Measurements from ENCODE around the gene ARL2BP. TPM values are rescaled to one million over a fixed set of nuclear protein-coding genes. Genes with fewer than 3 reads are reported as not detected.

ARL2BP gene
- total and polyA plus RNA-seq, 4 donors = 13.4 to 33.6 (median 19.2) TPM

DNA sequence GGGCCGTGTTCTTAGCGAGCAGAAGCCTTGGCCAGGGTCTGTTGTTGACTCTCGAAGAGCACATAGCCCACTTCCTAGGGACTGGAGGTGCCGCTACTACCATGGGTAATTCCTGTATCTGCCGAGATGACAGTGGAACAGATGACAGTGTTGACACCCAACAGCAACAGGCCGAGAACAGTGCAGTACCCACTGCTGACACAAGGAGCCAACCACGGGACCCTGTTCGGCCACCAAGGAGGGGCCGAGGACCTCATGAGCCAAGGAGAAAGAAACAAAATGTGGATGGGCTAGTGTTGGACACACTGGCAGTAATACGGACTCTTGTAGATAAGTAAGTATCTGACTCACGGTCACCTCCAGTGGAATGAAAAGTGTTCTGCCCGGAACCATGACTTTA lies 40.4 kb upstream of the ARL2BP start:
- H3K36me3 ChIP-seq (ENCODE audit: control insufficient read depth in 4 of 4, insufficient read depth in 3 of 4, low read depth in 1 of 4, low read length in 3 of 4) = peaks cover 7 to 35% (median 30%) of the 10 kb centered on the region in 4 donors
- H3K4me1 ChIP-seq (ENCODE audit: control insufficient read depth in 4 of 4, insufficient read depth in 4 of 4, low read length in 3 of 4) = no peaks in the 10 kb centered on the region
- no peak overlapping the region for H3K9ac ChIP-seq (ENCODE audit: low read depth in 1 of 2, low read length in 2 of 2)
- no peak for DNase-seq (ENCODE audit: low spot score)
- no peaks in the 10 kb centered on the region for H3K9me3 ChIP-seq (ENCODE audit: control insufficient read depth in 4 of 4, low read length in 3 of 4)
- 97% methylated on average over 12 of the region's 12 CpGs for WGBS
- H3K27ac ChIP-seq (ENCODE audit: low read depth in 1 of 2, low read length in 2 of 2) = no peak overlapping the region
- TF ChIP-seq, protein P1, sequence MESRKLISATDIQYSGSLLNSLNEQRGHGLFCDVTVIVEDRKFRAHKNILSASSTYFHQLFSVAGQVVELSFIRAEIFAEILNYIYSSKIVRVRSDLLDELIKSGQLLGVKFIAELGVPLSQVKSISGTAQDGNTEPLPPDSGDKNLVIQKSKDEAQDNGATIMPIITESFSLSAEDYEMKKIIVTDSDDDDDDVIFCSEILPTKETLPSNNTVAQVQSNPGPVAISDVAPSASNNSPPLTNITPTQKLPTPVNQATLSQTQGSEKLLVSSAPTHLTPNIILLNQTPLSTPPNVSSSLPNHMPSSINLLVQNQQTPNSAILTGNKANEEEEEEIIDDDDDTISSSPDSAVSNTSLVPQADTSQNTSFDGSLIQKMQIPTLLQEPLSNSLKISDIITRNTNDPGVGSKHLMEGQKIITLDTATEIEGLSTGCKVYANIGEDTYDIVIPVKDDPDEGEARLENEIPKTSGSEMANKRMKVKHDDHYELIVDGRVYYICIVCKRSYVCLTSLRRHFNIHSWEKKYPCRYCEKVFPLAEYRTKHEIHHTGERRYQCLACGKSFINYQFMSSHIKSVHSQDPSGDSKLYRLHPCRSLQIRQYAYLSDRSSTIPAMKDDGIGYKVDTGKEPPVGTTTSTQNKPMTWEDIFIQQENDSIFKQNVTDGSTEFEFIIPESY (IDR thresholded peaks at IDR 0.05) = no peak
- no peak for TF ChIP-seq HNF4G (IDR thresholded peaks at IDR 0.05)
- TF ChIP-seq FOXA1 (IDR thresholded peaks at IDR 0.05) = no peak
- TF ChIP-seq NR2F2 (IDR thresholded peaks at IDR 0.05) = no peak
- no peak for TF ChIP-seq RXRA (IDR thresholded peaks at IDR 0.05)
- TF ChIP-seq TAF1 (conservative IDR thresholded peaks at IDR 0.05) = no peak
- no peak for TF ChIP-seq JUND (IDR thresholded peaks at IDR 0.05)
- TF ChIP-seq, protein P2, sequence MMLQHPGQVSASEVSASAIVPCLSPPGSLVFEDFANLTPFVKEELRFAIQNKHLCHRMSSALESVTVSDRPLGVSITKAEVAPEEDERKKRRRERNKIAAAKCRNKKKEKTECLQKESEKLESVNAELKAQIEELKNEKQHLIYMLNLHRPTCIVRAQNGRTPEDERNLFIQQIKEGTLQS (IDR thresholded peaks at IDR 0.05) = no peak
- TF ChIP-seq, protein P3, sequence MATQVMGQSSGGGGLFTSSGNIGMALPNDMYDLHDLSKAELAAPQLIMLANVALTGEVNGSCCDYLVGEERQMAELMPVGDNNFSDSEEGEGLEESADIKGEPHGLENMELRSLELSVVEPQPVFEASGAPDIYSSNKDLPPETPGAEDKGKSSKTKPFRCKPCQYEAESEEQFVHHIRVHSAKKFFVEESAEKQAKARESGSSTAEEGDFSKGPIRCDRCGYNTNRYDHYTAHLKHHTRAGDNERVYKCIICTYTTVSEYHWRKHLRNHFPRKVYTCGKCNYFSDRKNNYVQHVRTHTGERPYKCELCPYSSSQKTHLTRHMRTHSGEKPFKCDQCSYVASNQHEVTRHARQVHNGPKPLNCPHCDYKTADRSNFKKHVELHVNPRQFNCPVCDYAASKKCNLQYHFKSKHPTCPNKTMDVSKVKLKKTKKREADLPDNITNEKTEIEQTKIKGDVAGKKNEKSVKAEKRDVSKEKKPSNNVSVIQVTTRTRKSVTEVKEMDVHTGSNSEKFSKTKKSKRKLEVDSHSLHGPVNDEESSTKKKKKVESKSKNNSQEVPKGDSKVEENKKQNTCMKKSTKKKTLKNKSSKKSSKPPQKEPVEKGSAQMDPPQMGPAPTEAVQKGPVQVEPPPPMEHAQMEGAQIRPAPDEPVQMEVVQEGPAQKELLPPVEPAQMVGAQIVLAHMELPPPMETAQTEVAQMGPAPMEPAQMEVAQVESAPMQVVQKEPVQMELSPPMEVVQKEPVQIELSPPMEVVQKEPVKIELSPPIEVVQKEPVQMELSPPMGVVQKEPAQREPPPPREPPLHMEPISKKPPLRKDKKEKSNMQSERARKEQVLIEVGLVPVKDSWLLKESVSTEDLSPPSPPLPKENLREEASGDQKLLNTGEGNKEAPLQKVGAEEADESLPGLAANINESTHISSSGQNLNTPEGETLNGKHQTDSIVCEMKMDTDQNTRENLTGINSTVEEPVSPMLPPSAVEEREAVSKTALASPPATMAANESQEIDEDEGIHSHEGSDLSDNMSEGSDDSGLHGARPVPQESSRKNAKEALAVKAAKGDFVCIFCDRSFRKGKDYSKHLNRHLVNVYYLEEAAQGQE (IDR thresholded peaks at IDR 0.05) = no peak
- TF ChIP-seq EGR1 (IDR thresholded peaks at IDR 0.05; ENCODE audit: low read depth in 2 of 2) = no peak
- no peak for TF ChIP-seq FOXA2 (IDR thresholded peaks at IDR 0.05)
- no peak for TF ChIP-seq RAD21 (IDR thresholded peaks at IDR 0.05)
- TF ChIP-seq YY1 (IDR thresholded peaks at IDR 0.05) = no peak
- no peak for TF ChIP-seq GABPA (IDR thresholded peaks at IDR 0.05 in 1 of 2, conservative IDR thresholded peaks at IDR 0.05 in 1 of 2)
- TF ChIP-seq, protein P4, sequence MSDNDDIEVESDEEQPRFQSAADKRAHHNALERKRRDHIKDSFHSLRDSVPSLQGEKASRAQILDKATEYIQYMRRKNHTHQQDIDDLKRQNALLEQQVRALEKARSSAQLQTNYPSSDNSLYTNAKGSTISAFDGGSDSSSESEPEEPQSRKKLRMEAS (IDR thresholded peaks at IDR 0.05) = no peak
- no peak for TF ChIP-seq HNF4A (conservative IDR thresholded peaks at IDR 0.05)
- TF ChIP-seq SP1 (IDR thresholded peaks at IDR 0.05) = no peak
- TF ChIP-seq, protein P5, sequence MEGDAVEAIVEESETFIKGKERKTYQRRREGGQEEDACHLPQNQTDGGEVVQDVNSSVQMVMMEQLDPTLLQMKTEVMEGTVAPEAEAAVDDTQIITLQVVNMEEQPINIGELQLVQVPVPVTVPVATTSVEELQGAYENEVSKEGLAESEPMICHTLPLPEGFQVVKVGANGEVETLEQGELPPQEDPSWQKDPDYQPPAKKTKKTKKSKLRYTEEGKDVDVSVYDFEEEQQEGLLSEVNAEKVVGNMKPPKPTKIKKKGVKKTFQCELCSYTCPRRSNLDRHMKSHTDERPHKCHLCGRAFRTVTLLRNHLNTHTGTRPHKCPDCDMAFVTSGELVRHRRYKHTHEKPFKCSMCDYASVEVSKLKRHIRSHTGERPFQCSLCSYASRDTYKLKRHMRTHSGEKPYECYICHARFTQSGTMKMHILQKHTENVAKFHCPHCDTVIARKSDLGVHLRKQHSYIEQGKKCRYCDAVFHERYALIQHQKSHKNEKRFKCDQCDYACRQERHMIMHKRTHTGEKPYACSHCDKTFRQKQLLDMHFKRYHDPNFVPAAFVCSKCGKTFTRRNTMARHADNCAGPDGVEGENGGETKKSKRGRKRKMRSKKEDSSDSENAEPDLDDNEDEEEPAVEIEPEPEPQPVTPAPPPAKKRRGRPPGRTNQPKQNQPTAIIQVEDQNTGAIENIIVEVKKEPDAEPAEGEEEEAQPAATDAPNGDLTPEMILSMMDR (IDR thresholded peaks at IDR 0.05; ENCODE audit: low read depth, low read length, missing input control) = no peak
- H3K4me3 ChIP-seq (ENCODE audit: low read depth in 1 of 3, low read length in 3 of 3) = no peak overlapping the region
- no peaks in the 10 kb centered on the region for H3K27me3 ChIP-seq (ENCODE audit: control insufficient read depth in 4 of 4, insufficient read depth in 4 of 4, low read length in 3 of 4)
